ENCODE results near the gene GLIS1. TPM values are rescaled to one million over a fixed set of nuclear protein-coding genes. Genes with fewer than 3 reads are reported as not detected.
"Not testable (repeated sequence)": the region's sequence is repeated elsewhere in the genome, so short reads cannot be mapped to it uniquely, and the experiment has no call there.

The GLIS1 gene
- total RNA-seq, 1 donor from 2014 or later: 2.5 TPM

DNA sequence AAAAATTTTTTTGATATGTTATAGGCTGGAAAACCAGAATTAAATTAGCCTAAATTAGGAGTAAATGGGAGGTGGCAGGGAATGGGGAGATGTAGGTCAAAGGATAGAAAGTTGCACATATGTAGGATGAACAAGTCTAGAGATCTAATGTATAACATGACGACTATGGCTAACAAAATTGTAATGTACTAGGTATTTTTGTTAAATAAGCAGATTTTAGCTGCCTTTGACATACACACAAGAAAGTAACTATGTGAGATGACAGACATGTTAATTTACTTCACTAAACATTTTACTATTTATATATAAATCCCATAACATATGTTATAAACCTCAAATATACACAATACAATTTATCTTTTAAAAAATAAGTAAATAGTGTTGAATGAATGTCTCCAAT is 30.2 kb upstream of the GLIS1 start:
- DNase-seq (ENCODE audit: low read depth): no peak
- TF ChIP-seq CTCF (conservative IDR thresholded peaks at IDR 0.05; ENCODE audit: low read depth, low read length): no peak
- H3K4me3 ChIP-seq (ENCODE audit: low read depth, low read length): no peak overlapping the region

DNA sequence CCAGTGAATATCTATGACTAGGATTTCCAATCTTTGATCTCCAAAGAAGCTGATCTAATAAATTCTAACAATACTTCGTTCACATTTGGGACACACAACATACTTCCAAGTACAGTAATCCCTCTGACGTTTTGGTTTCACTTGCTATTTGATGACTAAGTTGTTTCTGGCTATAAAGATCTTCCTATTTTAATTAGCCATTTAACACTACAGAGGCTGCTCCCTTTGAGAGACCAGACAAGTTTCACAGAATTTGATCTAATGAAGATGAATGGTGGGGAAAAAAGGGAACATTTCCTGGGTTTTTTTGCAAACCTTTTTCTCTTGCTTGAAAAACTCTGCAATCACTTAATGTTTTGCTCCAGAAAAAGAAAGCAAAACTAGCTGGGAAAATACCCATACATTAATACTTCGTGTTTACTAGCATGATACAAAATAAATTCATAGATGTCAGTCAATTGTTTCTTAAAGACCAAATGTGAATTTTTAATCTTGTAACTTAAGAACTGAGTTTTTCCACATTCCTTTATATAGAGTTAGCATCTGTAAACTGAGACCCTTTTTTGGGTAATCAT is 28.0 kb upstream of the GLIS1 start:
- H3K4me3 ChIP-seq (ENCODE audit: low read depth, low read length): no peak overlapping the region
- DNase-seq (ENCODE audit: low read depth): peak; percentile 18

GRCh38 chr1:53766194-53766742 is 27.3 kb upstream of the GLIS1 start:
- DNase-seq (ENCODE audit: low read depth): no peak
- no peak overlapping the region for H3K4me3 ChIP-seq (ENCODE audit: low read depth, low read length)
- TF ChIP-seq CTCF (conservative IDR thresholded peaks at IDR 0.05; ENCODE audit: low read depth, low read length): no peak

More for the DNA sequence above, 28.0 kb upstream of the GLIS1 start:
- TF ChIP-seq CTCF (conservative IDR thresholded peaks at IDR 0.05; ENCODE audit: low read depth, low read length): no peak

GRCh38 chr1:53765657-53766056 is 26.7 kb upstream of the GLIS1 start:
- DNase-seq (ENCODE audit: low read depth): no peak
- no peak overlapping the region for H3K4me3 ChIP-seq (ENCODE audit: low read depth, low read length)
- no peak for TF ChIP-seq CTCF (conservative IDR thresholded peaks at IDR 0.05; ENCODE audit: low read depth, low read length)

DNA sequence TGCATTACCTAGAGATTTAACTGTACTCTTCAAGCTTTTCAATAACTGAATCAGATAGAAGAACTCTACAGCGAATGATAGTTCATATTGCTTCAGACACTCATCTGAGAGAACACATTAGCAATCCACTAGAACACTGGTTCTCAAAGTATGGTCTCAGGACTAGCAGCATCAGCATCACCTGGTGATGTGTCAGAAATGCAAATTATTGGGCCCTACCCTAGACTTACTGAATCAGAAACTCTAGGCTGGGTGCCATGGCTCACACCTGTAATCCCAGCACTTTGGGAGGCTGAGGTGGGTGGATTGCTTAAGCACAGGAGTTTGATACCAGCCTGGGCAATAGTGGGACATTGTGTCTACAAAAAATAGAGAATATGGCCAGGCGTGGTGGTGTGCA is 24.9 kb upstream of the GLIS1 start:
- DNase-seq (ENCODE audit: low read depth): no peak
- H3K4me3 ChIP-seq (ENCODE audit: low read depth, low read length): no peak overlapping the region
- no peak for TF ChIP-seq CTCF (conservative IDR thresholded peaks at IDR 0.05; ENCODE audit: low read depth, low read length)

DNA sequence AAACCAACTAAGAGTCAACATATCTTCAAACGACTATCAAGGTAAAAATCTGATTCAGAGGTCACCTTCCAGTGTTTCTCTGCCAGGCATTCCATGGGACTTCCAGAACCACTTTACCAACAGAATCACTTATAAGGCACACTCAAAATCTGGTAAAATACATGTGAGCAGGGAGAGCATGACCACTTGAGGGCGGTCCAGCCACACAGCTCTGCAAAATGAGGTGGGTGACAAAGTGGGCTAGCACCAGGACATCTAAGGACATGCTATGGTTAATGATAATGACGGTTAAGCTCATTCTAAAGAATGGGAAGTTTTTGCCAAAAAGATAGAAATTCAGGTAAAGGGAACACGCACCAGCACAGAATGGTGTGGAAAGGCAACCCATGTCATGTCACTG is 24.5 kb upstream of the GLIS1 start:
- DNase-seq (ENCODE audit: low read depth): no peak
- no peak overlapping the region for H3K4me3 ChIP-seq (ENCODE audit: low read depth, low read length)
- TF ChIP-seq CTCF (conservative IDR thresholded peaks at IDR 0.05; ENCODE audit: low read depth, low read length): no peak

- DNase-seq (ENCODE audit: low read depth); H3K4me3 ChIP-seq (ENCODE audit: low read depth, low read length): not testable (repeated sequence)
Observed at GRCh38 chr1:53760497-53760896, 21.5 kb upstream of the GLIS1 start.
